Skeletal muscle satellite cell (primary cell): Measurements from ENCODE around the gene NEU2.

Experiments used
- H3K27me3 ChIP-seq: 2 replicates; pipeline ENCODE4 v1.7.0; 2013; ENCODE audit warnings: low read length; ENCODE audit not compliant: control insufficient read depth, insufficient read depth
- H3K36me3 ChIP-seq: 2 replicates; pipeline ENCODE4 v1.7.0; 2013; ENCODE audit warnings: mild to moderate bottlenecking, control low read depth, low read length; ENCODE audit not compliant: insufficient read depth
- H3K4me1 ChIP-seq: 2 replicates; pipeline ENCODE4 v1.7.0; 2013; ENCODE audit warnings: low read length; ENCODE audit not compliant: control insufficient read depth, insufficient read depth
- H3K4me2 ChIP-seq: 2 replicates; pipeline ENCODE4 v1.7.0; 2013; ENCODE audit warnings: mild to moderate bottlenecking, low read length
- H3K4me3 ChIP-seq: 2 replicates; pipeline ENCODE4 v1.7.0; 2013; ENCODE audit warnings: low read length
- H3K9ac ChIP-seq: 2 replicates; pipeline ENCODE4 v1.7.0; 2013; ENCODE audit warnings: mild to moderate bottlenecking, low read depth, low read length, moderate library complexity
- H3K9me3 ChIP-seq: replicated peaks from 2 replicates; pipeline ENCODE4 v1.7.0; 2013; ENCODE audit warnings: mild to moderate bottlenecking, control low read depth, low read length

The NEU2 gene

DNA sequence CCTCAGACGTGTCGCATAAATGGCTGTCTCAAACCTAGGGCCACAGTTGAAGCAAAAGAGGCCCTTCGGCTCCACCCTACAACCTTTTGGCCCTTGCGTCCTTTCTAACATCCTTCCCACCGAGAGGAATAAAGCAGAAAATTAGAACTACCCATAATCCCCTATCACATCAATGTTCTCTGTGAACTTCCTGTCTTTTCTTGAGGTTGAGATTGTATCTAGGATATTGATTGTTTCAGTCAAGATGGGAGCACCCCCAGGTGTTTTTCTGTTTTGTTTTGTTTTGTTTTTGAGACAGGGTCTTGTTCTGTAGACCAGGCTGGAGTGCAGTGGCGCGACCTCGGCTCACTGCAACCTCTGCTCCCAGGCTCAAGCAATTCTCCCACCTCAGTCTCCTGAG lies 51.3 kb downstream of the NEU2 start:
- Histone ChIP-seq H3K27me3 (peaks cover 10% of the 10 kb centered on the region), H3K36me3 (no peaks in the 10 kb centered on the region), H3K4me1 (peaks cover 4% of the 10 kb centered on the region), H3K4me3 (no peak overlapping the region), H3K4me2 (no peak overlapping the region), H3K9ac (no peak overlapping the region), H3K9me3 (no peaks in the 10 kb centered on the region)

DNA sequence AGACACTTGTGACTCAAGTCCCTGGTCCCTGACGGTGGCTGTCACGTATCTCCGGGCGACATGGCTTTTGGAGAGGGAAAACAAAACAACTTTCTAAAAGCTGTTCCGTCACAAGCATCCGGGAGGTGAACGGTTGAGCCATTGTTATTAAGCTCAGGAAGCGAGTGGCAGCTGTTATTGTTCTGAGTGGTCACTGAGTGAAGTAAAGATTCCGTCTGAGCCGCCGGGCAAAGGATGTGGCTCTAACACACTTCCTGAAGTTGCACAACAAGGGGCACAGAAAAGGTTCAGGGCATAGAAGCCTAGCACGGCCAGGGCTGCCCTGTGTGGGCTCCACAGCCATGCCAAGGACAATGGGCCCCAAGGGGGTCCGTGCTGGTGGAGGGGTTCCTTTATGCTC lies 52.0 kb downstream of the NEU2 start:
- Histone ChIP-seq H3K9me3 (no peaks in the 10 kb centered on the region), H3K4me2 (no peak overlapping the region), H3K36me3 (no peaks in the 10 kb centered on the region), H3K4me3 (no peak overlapping the region), H3K4me1 (peaks cover 4% of the 10 kb centered on the region), H3K9ac (no peak overlapping the region), H3K27me3 (peaks cover 7% of the 10 kb centered on the region)
